NB4 (cell line): ENCODE measurements around the gene SLC39A11.

Experiments
- MYC ChIP-seq: IDR thresholded peaks from 2 replicates; pipeline ENCODE4 v1.6.1; 2011; ENCODE audit warnings: low read depth, low read length
- POLR2A ChIP-seq: IDR thresholded peaks from 2 replicates; pipeline ENCODE4 v1.6.1; 2011; ENCODE audit warnings: mild to moderate bottlenecking; ENCODE audit not compliant: insufficient read length; ENCODE audit errors: extremely low read depth
- TF ChIP-seq, protein P1 (sequence below): IDR thresholded peaks from one replicate; pipeline ENCODE4 v1.5.1; 2012; ENCODE audit warnings: low read depth, low read length
- TF ChIP-seq, protein P2 (sequence below): IDR thresholded peaks from 2 replicates; pipeline ENCODE4 v1.6.1; 2011; ENCODE audit warnings: low read depth, low read length

DNA sequence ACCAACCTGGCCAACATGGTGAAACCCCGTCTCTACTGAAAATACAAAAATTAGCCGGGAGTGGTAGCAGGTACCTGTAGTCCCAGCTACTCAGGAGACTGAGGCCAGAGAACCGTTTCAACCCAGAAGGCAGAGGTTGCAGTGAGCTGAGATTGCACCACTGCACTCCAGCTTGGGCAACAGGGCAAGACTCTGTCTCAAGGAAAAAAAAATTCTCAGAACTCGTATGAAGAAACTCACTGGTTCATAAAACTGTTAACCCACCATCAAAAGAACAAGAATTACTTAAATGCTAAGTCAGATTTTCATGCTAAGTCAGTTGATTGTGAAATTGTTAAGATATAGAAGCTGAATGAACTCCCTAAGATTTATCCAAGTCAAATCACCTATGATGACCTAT lies 31.3 kb downstream of the SLC39A11 start:
- TF ChIP-seq, protein P1, sequence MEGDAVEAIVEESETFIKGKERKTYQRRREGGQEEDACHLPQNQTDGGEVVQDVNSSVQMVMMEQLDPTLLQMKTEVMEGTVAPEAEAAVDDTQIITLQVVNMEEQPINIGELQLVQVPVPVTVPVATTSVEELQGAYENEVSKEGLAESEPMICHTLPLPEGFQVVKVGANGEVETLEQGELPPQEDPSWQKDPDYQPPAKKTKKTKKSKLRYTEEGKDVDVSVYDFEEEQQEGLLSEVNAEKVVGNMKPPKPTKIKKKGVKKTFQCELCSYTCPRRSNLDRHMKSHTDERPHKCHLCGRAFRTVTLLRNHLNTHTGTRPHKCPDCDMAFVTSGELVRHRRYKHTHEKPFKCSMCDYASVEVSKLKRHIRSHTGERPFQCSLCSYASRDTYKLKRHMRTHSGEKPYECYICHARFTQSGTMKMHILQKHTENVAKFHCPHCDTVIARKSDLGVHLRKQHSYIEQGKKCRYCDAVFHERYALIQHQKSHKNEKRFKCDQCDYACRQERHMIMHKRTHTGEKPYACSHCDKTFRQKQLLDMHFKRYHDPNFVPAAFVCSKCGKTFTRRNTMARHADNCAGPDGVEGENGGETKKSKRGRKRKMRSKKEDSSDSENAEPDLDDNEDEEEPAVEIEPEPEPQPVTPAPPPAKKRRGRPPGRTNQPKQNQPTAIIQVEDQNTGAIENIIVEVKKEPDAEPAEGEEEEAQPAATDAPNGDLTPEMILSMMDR, result no peak
- no peak for TF ChIP-seq POLR2A
- TF ChIP-seq, protein P2, sequence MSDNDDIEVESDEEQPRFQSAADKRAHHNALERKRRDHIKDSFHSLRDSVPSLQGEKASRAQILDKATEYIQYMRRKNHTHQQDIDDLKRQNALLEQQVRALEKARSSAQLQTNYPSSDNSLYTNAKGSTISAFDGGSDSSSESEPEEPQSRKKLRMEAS, result no peak
- no peak for TF ChIP-seq MYC
